Panc1 (cell line): ENCODE data around the gene DNER. TPM values are rescaled to one million over a fixed set of nuclear protein-coding genes. Genes with fewer than 3 reads are reported as not detected.

Source experiments
- ATAC-seq: fragments of 200-7000 bp; cut with Tn5 transposase; 2 replicates; pipeline ENCODE4 v1.9.1; 2020; ENCODE audit warnings: mild to moderate bottlenecking, moderate library complexity
- BruUV-seq: library from RNA; stranded (reverse); fragments of 400-500 nt; replicated peaks from 2 replicates; lab custom pipeline; 2021; lab: Mats Ljungman, UMichigan
- CTCF ChIA-PET: fragments of 300-600 bp; sonication (Branson Sonifier 250); formaldehyde crosslinking; loops from one replicate; lab custom pipeline; 2022; ENCODE audit warnings: antibody characterized with exemption; lab: Charles Lee
- POLR2A ChIA-PET: fragments of 300-600 bp; sonication (Branson Sonifier 250); formaldehyde crosslinking; loops from one replicate; lab custom pipeline; 2022; ENCODE audit warnings: antibody characterized with exemption; lab: Charles Lee
- DNase-seq: peaks from one replicate; pipeline ENCODE4 v3.0.0-alpha.2; 2010; ENCODE audit warnings: low read depth, low spot score
- H3K27ac ChIP-seq: 2 replicates; pipeline ENCODE4 v1.5.1; 2011; ENCODE audit warnings: mild to moderate bottlenecking, low read length, inconsistent platforms
- H3K27me3 ChIP-seq: fragments of 200-500 bp; sonication (Bioruptor generic); 2 replicates; pipeline ENCODE4 v1.6.0; 2014; ENCODE audit warnings: low read length, inconsistent platforms; ENCODE audit not compliant: control insufficient read depth, insufficient read depth
- H3K36me3 ChIP-seq: fragments of 200-500 bp; sonication (Bioruptor generic); 2 replicates; pipeline ENCODE4 v1.5.1; 2014; ENCODE audit warnings: inconsistent platforms, mild to moderate bottlenecking, low read length, moderate library complexity; ENCODE audit not compliant: control insufficient read depth, insufficient read depth
- H3K4me1 ChIP-seq: 2 replicates; pipeline ENCODE4 v1.5.1; 2011; ENCODE audit warnings: inconsistent platforms, mild to moderate bottlenecking, low read length, moderate library complexity; ENCODE audit not compliant: control insufficient read depth, insufficient read depth
- H3K4me3 ChIP-seq, 2 experiments: 2 replicates each; pipeline ENCODE4 v1.5.1; 2011 to 2012; ENCODE audit warnings: low read depth in 2 of 2, low read length in 2 of 2, mild to moderate bottlenecking in 2 of 2, inconsistent platforms in 1 of 2, moderate library complexity in 1 of 2
- H3K9me3 ChIP-seq: fragments of 200-500 bp; sonication (Bioruptor generic); 2 replicates; pipeline ENCODE4 v1.5.1; 2014; ENCODE audit warnings: low read depth, mild to moderate bottlenecking, inconsistent platforms, low read length, moderate library complexity; ENCODE audit not compliant: control insufficient read depth, insufficient read depth
- CTCF ChIP-seq: fragments of 450-650 bp; IDR thresholded peaks from 2 replicates; pipeline ENCODE4 v1.5.1; 2017; ENCODE audit warnings: mild to moderate bottlenecking
- POLR2AphosphoS5 ChIP-seq: IDR thresholded peaks from 2 replicates; pipeline ENCODE4 v1.6.1; 2012; ENCODE audit warnings: mild to moderate bottlenecking, low read depth, low read length, moderate library complexity
- REST ChIP-seq, 2 experiments: IDR thresholded peaks; 2 replicates each; pipeline ENCODE4 v1.6.1; 2011 to 2012; ENCODE audit warnings: low read depth in 2 of 2, control low read depth in 1 of 2, low read length in 1 of 2, mild to moderate bottlenecking in 1 of 2, moderate library complexity in 1 of 2; ENCODE audit not compliant: insufficient read depth in 1 of 2
- SIN3A ChIP-seq: IDR thresholded peaks from 2 replicates; pipeline ENCODE4 v1.6.1; 2012; ENCODE audit warnings: low read depth, mild to moderate bottlenecking, low read length, moderate library complexity, borderline replicate concordance; ENCODE audit not compliant: insufficient read depth
- TCF7L2 ChIP-seq: IDR thresholded peaks from 2 replicates; pipeline ENCODE4 v1.6.1; 2011; ENCODE audit warnings: mild to moderate bottlenecking, low read depth, low read length, inconsistent platforms
- in situ Hi-C: cut with HindIII; loops from 2 replicates; pipeline ENCODE4 v1.10.0; 2016; ENCODE audit warnings: low sequenced_read_pairs, low pct_unique_long_range_greater_than_20kb
- intact Hi-C: fragments of 100-400 bp; cut with micrococcal nuclease; formaldehyde crosslinking; loops from one replicate; pipeline ENCODE4 v1.10.0; 2022; ENCODE audit not compliant: unreplicated experiment
- total RNA-seq: library from RNA; stranded (reverse); gene quantifications from one replicate; pipeline ENCODE4 v1.2.1, GENCODE V29; 2021; ENCODE audit not compliant: unreplicated experiment

The DNER gene
- total RNA-seq, 1 experiment from 2014 or later: 0.31 TPM

GRCh38 chr2:229370509-229370908 lies 343.8 kb downstream of the DNER start:
- no peak overlapping the region for H3K27ac ChIP-seq
- no peaks in the 10 kb centered on the region for H3K27me3 ChIP-seq
- in situ Hi-C loops (no loop called here), intact Hi-C loops (no loop called here)
- no peak for TF ChIP-seq POLR2AphosphoS5
- BruUV-seq: no TSS peak
- no peak overlapping the region for H3K4me3 ChIP-seq
- no peaks in the 10 kb centered on the region for H3K4me1 ChIP-seq
- no peak for DNase-seq
- H3K9me3 ChIP-seq: 0 out of 2 replicates have a peak, but pooled peaks cover 3% of the 10 kb centered on the region
- CTCF ChIA-PET: no interaction called here
- no peaks in the 10 kb centered on the region for H3K36me3 ChIP-seq
- POLR2A ChIA-PET: no interaction called here
- no peak for ATAC-seq

GRCh38 chr2:229363185-229363814 lies 351.1 kb downstream of the DNER start:
- CTCF ChIA-PET: no interaction called here
- Histone ChIP-seq H3K27ac (peak overlapping the region; percentile 72), H3K4me1 (peaks cover 13% of the 10 kb centered on the region), H3K4me3 (no peak overlapping the region; a peak in 1 of 4 replicates), H3K27me3 (no peaks in the 10 kb centered on the region), H3K36me3 (no peaks in the 10 kb centered on the region), H3K9me3 (no peaks in the 10 kb centered on the region)
- TF ChIP-seq CTCF: no peak
- TF ChIP-seq SIN3A: no peak
- peak; percentile 80 for TF ChIP-seq TCF7L2
- no peak for TF ChIP-seq REST (IDR thresholded peaks at IDR 0.05; ENCODE audit: insufficient read depth in 1 of 2, low read depth in 2 of 2, low read length in 1 of 2)
- TF ChIP-seq POLR2AphosphoS5: no peak
- in situ Hi-C loops: no loop called here
- intact Hi-C loops: no loop called here
- DNase-seq (no peak), ATAC-seq (peak; percentile 83)
- POLR2A ChIA-PET: no interaction called here
- no TSS peak for BruUV-seq

GRCh38 chr2:229350883-229351282 lies 363.5 kb downstream of the DNER start:
- no peak overlapping the region for H3K27ac ChIP-seq
- POLR2A ChIA-PET: no interaction called here

More at GRCh38 chr2:229350883-229351282, 363.5 kb downstream of the DNER start:
- no peaks in the 10 kb centered on the region for H3K27me3 ChIP-seq
- in situ Hi-C loops: no loop called here
- H3K9me3 ChIP-seq: no peaks in the 10 kb centered on the region
- CTCF ChIA-PET: no interaction called here
- no peak overlapping the region for H3K4me3 ChIP-seq
- H3K36me3 ChIP-seq: no peaks in the 10 kb centered on the region
- intact Hi-C loops: no loop called here
- ATAC-seq (no peak), DNase-seq (no peak)
- H3K4me1 ChIP-seq: no peaks in the 10 kb centered on the region
- no TSS peak for BruUV-seq
- TF ChIP-seq REST (IDR thresholded peaks at IDR 0.05; ENCODE audit: insufficient read depth in 1 of 2, low read depth in 2 of 2, low read length in 1 of 2) (no peak), SIN3A (no peak), TCF7L2 (no peak), POLR2AphosphoS5 (no peak), CTCF (no peak)
